Measurements from ENCODE around the gene ZNF136. TPM values are rescaled to one million over a fixed set of nuclear protein-coding genes. Genes with fewer than 3 reads are reported as not detected.

Gene ZNF136
- total and polyA plus RNA-seq, 9 of the 15 experiments (the other 6 are each of a cell fraction or from before 2014, with no cell fraction given), result 1.0 to 5.3 (median 3.1) TPM

DNA sequence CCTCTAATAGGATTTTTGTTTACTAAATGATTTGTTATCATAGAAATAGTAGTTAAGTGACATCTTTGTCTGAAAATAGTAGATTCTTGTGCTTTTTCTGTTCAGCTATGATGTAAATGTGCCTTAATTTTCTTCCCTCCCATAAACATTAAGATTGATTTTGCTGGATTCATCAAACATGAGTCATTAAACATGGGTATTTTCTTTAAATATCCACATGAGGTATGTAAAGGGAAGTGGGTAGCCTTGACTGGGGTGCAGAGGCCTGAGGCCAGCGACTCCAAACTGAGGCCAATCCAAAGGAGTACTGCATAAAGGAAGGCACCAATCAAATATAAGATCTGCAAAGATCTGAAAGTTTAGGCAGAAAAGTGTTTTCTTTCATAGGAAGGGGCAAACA, 3.7 kb downstream of the ZNF136 start:
- Histone ChIP-seq H3K79me2 (ENCODE audit: control insufficient read depth, insufficient read depth, low read length) (peaks cover 14% of the 10 kb centered on the region), H3K9ac (ENCODE audit: insufficient read depth in 1 of 2, low read depth in 2 of 2, low read length in 2 of 2) (no peak overlapping the region), H3K4me3 (no peak overlapping the region), H4K20me1 (replicated peaks; ENCODE audit: control insufficient read depth, insufficient read depth, low read length) (no peaks in the 10 kb centered on the region), H3K4me1 (replicated peaks in 1 of 2; ENCODE audit: control insufficient read depth in 2 of 2, insufficient read depth in 2 of 2, low read length in 2 of 2) (peaks cover 4 to 8% of the 10 kb centered on the region in 2 experiments; a peak in 3 of 5 replicates), H3K27me3 (ENCODE audit: control insufficient read depth in 2 of 2, insufficient read depth in 2 of 2, low read length in 2 of 2) (no peaks in the 10 kb centered on the region), H2AFZ (ENCODE audit: low read depth, low read length) (no peak overlapping the region), H3K9me3 (replicated peaks; ENCODE audit: control insufficient read depth, insufficient read depth, low read depth, low read length) (peaks cover 3% of the 10 kb centered on the region; the same call in 1 of the 2 replicates), H3K4me2 (ENCODE audit: insufficient read depth, low read length) (no peak overlapping the region), H3K27ac (ENCODE audit: extremely low read depth, low read depth, low read length) (no peak overlapping the region), H3K36me3 (ENCODE audit: control insufficient read depth, insufficient read depth, low read length) (0 out of 3 replicates have a peak, but pooled peaks cover 2% of the 10 kb centered on the region), H3K9me1 (ENCODE audit: control insufficient read depth, insufficient read depth, low read length) (no peaks in the 10 kb centered on the region)
- no peak for FAIRE-seq
- WGBS (ENCODE audit: insufficient coverage, low coverage, missing lambda C conversion rate), result 20% methylated on average over 1 of the region's 1 CpG
- in situ Hi-C loops (cut with MboI) (no loop called here), intact Hi-C loops (cut with micrococcal nuclease) (no loop called here)
- no TSS peak for BruUV-seq (replicated peaks)
- ATAC-seq, result no peak
- DNase-seq (ENCODE audit: extremely low read depth in 1 of 4, low spot score in 3 of 4), result no peak
- ChIA-PET POLR2A (no interaction called here), CTCF (ENCODE audit: low intra/inter-chr PET ratio) (no interaction called here)
- no peak for TF ChIP-seq RFX1 (IDR thresholded peaks at IDR 0.05)
- TF ChIP-seq, protein P1, sequence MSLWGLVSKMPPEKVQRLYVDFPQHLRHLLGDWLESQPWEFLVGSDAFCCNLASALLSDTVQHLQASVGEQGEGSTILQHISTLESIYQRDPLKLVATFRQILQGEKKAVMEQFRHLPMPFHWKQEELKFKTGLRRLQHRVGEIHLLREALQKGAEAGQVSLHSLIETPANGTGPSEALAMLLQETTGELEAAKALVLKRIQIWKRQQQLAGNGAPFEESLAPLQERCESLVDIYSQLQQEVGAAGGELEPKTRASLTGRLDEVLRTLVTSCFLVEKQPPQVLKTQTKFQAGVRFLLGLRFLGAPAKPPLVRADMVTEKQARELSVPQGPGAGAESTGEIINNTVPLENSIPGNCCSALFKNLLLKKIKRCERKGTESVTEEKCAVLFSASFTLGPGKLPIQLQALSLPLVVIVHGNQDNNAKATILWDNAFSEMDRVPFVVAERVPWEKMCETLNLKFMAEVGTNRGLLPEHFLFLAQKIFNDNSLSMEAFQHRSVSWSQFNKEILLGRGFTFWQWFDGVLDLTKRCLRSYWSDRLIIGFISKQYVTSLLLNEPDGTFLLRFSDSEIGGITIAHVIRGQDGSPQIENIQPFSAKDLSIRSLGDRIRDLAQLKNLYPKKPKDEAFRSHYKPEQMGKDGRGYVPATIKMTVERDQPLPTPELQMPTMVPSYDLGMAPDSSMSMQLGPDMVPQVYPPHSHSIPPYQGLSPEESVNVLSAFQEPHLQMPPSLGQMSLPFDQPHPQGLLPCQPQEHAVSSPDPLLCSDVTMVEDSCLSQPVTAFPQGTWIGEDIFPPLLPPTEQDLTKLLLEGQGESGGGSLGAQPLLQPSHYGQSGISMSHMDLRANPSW (CRISPR knock-in tag; IDR thresholded peaks at IDR 0.05), result no peak
- TF ChIP-seq RBM14 (IDR thresholded peaks at IDR 0.05; ENCODE audit: borderline replicate concordance, insufficient read depth, low read depth, low read length), result no peak
- TF ChIP-seq ZC3H4 (CRISPR knock-in tag; IDR thresholded peaks at IDR 0.05; ENCODE audit: borderline replicate concordance), result no peak
- TF ChIP-seq POLR3A (IDR thresholded peaks at IDR 0.05; ENCODE audit: borderline replicate concordance, extremely low read depth, insufficient read depth, insufficient read length), result no peak
- TF ChIP-seq, protein P2, sequence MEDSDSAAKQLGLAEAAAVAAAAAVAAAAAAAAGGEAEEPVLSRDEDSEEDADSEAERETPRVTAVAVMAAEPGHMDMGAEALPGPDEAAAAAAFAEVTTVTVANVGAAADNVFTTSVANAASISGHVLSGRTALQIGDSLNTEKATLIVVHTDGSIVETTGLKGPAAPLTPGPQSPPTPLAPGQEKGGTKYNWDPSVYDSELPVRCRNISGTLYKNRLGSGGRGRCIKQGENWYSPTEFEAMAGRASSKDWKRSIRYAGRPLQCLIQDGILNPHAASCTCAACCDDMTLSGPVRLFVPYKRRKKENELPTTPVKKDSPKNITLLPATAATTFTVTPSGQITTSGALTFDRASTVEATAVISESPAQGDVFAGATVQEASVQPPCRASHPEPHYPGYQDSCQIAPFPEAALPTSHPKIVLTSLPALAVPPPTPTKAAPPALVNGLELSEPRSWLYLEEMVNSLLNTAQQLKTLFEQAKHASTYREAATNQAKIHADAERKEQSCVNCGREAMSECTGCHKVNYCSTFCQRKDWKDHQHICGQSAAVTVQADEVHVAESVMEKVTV (CRISPR knock-in tag; IDR thresholded peaks at IDR 0.05), result no peak
- no peak for TF ChIP-seq ZSCAN32 (CRISPR knock-in tag; IDR thresholded peaks at IDR 0.05)
- no peak for TF ChIP-seq COPS2 (conservative IDR thresholded peaks at IDR 0.05)
- TF ChIP-seq, protein P3, sequence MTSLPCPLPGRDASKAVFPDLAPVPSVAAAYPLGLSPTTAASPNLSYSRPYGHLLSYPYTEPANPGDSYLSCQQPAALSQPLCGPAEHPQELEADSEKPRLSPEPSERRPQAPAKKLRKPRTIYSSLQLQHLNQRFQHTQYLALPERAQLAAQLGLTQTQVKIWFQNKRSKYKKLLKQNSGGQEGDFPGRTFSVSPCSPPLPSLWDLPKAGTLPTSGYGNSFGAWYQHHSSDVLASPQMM (CRISPR knock-in tag; IDR thresholded peaks at IDR 0.05), result no peak
- no peak for TF ChIP-seq ZNF165 (CRISPR knock-in tag; IDR thresholded peaks at IDR 0.05; ENCODE audit: borderline replicate concordance)
- TF ChIP-seq ZNF134 (CRISPR knock-in tag; conservative IDR thresholded peaks at IDR 0.05), result no peak
- TF ChIP-seq, protein P4, sequence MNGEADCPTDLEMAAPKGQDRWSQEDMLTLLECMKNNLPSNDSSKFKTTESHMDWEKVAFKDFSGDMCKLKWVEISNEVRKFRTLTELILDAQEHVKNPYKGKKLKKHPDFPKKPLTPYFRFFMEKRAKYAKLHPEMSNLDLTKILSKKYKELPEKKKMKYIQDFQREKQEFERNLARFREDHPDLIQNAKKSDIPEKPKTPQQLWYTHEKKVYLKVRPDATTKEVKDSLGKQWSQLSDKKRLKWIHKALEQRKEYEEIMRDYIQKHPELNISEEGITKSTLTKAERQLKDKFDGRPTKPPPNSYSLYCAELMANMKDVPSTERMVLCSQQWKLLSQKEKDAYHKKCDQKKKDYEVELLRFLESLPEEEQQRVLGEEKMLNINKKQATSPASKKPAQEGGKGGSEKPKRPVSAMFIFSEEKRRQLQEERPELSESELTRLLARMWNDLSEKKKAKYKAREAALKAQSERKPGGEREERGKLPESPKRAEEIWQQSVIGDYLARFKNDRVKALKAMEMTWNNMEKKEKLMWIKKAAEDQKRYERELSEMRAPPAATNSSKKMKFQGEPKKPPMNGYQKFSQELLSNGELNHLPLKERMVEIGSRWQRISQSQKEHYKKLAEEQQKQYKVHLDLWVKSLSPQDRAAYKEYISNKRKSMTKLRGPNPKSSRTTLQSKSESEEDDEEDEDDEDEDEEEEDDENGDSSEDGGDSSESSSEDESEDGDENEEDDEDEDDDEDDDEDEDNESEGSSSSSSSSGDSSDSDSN (IDR thresholded peaks at IDR 0.05; ENCODE audit: borderline replicate concordance in 1 of 2, low read depth in 2 of 2, low read length in 2 of 2), result no peak
- no peak for TF ChIP-seq ADNP (tag; IDR thresholded peaks at IDR 0.05)
- no peak for TF ChIP-seq CHD2 (IDR thresholded peaks at IDR 0.05; ENCODE audit: low read depth, low read length)
- TF ChIP-seq ZKSCAN1 (IDR thresholded peaks at IDR 0.05; ENCODE audit: low read depth, low read length), result no peak
- TF ChIP-seq MED1 (CRISPR knock-in tag; IDR thresholded peaks at IDR 0.05; ENCODE audit: borderline replicate concordance), result no peak

Measured in K562 (cell line).